Measurements from ENCODE around the gene APPL2.
"Not testable (repeated sequence)": the region's sequence is repeated elsewhere in the genome, so short reads cannot be mapped to it uniquely, and the experiment has no call there.

Gene APPL2

DNA sequence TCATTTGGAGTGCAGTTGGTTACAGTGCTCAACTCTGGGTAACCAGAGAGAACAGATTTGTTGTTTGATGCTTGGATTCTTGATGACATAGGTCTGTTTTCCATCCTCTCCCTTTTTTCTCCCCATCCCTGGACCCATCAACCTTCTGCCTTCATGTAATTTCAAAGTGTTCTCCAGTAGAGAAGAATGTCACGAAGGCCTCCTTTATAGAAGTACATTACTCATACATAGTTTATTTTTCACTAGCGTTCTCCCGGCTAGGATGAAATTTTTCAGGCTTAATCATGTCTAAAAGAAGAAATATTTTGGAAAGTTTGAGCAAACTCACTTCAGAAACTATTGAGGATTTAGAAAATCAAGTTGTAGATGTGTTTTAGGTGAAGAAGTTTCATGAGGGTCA lies 20.9 kb upstream of the APPL2 start:
- DNase-seq (ENCODE audit: low spot score), result no peak

DNA sequence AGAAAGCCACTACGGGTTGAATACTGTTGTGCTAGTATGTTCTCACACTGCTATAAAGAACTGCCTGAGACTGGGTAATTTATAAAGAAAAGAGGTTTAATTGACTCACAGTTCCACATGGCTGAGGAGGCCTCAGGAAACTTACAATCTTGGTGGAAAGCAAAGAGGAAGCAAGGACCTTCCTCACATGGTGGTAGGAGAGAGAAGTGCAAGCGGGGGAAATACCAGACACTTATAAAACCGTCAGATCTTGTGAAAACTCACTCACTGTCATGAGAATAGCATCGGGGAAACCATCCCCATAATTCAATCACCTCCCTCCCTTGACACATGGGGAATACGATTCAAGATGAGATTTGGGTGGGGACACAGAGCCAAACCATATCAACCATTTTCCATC lies 20.5 kb upstream of the APPL2 start:
- not testable (repeated sequence) for DNase-seq (ENCODE audit: low spot score)

DNA sequence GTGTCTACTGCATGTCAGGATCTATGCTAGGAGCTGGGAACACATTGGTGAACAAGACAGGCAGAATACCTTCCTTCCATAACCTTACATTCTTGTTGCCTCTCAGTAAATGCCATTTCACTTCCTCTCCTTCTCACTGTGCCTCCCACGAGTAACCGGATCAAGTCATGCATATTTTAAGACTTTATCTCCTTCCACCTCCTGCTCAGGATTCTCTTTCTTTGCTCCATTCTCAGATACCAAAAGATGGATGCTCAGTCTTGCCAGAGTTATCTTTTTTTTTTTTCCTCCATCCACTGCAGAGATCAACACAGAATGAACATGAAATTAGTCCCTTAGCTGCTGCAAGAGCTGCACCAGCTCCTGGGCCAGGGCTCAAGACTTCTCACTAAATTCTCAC lies 20.0 kb upstream of the APPL2 start:
- no peak for DNase-seq (ENCODE audit: low spot score)

DNA sequence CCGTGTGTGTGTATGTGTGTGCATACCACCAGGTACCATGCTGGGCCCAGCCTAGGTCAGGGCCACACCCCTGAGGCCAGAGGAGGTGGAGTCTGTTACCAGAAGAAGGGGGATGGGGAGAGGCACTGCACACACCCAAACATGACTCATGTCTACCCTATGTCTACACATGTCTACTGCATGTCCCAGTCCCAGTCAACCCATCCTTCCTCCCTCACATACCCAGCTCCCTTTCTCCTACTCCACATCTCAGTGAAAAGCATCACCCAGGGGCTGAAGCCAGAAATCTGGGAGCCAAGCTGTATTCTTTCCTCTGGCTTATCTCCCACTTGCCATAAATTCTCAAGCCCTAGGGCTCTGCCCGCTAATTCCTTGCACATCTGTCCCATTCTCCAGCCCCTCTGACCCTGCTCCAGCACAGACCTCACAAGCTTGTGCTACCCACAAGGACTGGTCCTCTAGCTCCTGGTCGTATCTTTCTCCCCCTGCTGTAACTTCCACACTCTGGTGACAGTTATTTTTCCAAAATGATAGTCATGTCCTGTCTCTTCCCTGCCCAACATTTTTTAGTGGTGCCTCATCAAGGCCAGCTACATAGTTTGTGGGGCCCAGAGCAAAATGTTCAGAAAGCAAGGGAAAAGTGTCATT lies 18.0 kb upstream of the APPL2 start:
- no peak for DNase-seq (ENCODE audit: low spot score)

DNA sequence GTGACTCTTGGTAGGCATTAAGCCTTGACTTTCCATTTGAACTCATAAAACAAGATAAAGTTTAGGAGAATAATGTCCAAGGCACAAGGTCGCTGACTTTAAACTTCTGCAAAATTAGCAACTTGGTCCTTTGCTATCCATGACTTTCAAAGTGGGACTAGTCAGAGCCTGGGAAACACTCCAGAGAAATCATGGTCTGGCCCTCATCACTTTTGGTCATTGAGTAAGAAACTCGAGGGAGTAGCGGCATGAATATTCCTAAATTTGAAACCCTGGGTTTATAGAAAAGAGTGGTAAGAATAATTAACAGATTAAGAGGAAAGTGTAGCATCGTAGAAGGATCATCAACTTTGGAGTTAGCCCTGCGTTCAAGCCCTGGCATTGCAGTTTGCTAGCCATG lies 16.9 kb upstream of the APPL2 start:
- DNase-seq (ENCODE audit: low spot score), result no peak

DNA sequence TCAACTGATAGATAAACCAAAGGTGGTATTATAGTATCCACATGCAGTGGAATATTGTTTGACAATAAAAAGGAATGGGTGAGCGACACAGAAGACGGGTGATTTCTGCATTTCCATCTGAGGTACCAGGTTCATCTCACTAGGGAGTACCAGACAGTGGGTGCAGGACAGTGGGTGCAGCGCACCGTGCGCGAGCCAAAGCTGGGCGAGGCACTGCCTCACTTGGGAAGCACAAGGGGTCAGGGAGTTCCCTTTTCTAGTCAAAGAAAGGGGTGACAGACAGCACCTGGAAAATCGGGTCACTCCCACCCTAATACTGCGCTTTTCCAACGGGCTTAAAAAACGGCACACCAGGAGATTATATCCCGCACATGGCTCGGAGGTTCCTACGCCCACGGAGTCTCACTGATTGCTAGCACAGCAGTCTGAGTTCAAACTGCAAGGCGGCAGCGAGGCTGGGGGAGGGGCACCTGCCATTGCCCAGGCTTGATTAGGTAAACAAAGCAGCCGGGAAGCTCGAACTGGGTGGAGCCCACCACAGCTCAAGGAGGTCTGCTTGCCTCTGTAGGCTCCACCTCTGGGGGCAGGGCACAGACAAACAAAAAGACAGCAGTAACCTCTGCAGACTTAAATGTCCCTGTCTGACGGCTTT lies 9.9 kb upstream of the APPL2 start:
- DNase-seq (ENCODE audit: low spot score), result not testable (repeated sequence)

DNA sequence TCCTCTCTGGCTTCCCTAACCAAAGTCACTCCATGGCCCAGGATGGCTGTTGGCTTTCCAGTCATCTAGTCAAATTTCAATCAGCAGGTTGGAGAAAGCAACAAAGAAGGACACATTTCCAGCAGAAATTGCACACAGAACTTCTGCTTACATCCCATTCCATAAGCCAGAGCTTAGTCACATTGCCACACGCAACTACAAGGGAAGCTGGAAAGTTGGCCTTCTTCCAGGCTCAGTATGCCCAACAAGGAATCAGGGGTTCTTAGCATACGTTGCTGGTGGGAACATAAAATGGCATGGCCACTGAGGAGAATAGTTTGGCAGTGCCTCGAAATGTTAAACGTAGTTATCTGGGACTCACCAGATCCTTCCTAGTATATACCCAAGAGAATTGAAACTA lies 9.3 kb upstream of the APPL2 start:
- DNase-seq (ENCODE audit: low spot score), result no peak

DNA sequence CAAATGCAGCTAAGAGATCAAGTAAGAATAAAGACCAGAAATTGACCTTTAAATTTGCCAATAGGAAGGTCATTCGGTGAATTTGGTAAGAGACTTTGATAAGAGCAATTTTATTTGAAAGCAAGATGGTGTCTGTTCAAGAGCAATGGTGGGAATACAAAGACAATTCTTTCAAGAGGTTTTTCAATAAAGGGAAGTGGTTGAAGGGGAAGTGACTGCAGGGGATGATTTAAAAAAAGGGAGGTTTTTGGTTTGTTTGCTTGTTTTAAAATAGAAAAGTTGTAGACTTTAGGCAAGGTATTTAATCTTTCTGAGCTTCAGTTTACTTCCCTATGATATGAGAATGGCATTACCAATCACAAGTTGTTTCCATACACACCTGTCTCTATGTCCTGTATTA lies 4.3 kb upstream of the APPL2 start:
- no peak for DNase-seq (ENCODE audit: low spot score)

DNA sequence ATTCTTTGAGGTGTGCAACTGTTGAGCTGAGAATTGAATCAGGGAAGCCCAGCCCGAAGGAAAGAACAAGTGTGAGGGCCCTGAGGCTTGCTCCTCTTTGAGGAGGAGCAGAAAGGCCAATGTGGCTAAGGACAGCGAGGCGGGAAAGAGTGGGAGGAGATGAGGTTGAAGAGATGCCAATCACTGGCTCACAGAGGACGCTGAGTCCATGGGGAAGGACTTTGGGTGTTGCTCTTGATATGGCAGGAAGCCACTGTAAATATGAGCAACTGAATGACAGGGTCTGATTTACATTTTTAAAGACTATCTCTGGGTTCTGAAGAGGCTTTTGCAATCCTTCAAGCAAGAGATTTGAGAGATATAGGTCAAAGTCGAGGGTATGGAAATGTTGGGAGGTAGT lies 3.3 kb upstream of the APPL2 start:
- DNase-seq (ENCODE audit: low spot score), result no peak

DNA sequence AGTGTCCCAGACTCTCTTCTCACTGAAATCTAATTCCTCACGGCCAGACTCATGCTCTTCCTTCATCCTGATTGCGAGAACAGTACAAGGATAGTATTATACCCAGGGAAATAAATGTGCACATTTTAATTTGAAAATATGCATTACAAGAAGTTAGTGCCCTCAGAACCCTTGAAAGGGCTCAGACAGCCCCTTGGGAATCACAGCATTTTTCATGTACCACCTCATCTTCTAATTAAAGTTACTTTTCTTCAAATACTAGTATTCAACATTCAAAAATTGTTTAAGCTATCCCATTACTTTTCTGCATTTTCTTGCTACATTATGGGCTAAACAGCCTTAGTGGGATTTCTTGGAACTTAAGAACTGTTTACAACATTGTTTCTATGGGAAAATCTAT lies 1.7 kb upstream of the APPL2 start:
- DNase-seq (ENCODE audit: low spot score), result no peak

DNA sequence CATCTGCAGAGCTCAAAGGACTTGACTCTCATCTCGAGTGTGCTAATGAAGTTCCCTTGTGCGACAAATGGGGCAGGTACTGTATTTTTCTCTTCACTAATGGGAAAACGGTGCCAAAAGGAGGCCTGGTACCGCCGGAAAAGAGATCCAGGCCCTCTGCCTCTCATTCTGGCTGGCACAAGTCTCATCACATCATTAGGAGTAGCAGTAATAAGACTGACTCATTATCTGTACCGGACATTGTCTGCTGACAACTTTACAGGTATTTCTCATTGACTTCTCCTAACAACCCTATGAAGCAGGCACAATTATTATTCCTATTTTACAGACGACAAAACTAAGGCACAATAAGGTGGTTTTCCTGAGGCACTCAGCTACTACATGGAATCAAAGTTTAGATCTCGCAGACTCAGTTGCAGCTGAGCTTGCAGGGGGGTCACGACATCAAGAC lies 668 bp downstream of the APPL2 start:
- peak; percentile 10 for DNase-seq (ENCODE audit: low spot score)

DNA sequence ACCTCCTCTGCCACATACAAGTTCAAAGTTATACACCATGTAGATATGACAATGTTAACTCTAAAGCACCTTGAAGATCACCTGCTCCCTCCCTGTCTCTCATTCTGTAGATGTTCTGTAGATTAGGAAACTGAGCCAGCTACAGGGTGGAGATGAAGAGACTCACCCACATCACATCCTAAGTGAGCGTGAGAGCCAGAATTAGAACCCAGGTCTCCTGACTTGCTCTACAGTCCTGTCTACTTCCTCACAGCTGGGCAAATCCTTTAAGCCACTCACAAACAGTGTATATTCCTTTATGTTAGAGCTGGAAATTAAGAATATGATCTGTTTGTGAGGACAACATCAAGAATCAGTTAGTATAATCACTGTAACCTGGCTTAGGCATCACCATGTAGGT lies 1.8 kb downstream of the APPL2 start:
- DNase-seq (ENCODE audit: low spot score), result no peak

DNA sequence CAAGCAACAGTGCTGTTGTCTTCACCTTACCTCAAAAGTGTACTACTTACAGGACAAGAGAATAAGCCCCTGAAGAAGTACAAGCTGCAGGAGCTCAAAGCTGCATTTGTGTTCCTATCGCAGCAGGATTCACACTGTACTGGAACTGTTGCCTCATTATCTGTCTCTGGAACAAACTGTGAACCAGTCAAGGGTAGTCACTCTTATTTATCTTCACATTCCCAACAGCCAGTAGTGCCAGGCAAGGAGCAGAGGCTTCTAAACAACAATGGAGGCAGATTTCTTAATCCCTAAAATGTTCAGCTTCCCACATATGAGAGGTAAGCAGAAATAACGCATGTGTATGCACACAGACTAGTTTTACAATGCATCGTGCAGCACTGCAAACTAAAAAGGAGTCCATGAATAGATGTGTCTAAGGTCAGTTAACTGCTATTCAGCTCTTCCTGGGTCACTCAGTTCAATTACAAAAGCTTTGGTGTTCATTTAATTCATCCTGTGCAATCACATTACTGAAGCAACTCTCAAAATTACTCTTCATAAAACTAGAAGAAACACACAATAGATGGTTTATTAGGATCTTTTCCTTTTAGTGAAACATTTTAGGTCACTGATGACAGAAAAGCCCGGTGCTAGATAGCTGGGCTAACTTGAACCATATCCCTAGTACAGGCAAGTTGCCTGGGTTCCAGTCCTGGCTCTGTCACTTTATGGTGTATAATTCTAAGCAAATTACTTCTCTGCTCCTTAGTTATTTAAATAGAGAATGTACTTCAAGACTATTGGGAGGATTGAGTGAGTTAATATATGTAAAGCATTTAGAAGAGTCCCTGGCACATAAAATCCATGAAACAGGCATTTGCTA lies 2.7 kb downstream of the APPL2 start:
- DNase-seq (ENCODE audit: low spot score), result no peak

DNA sequence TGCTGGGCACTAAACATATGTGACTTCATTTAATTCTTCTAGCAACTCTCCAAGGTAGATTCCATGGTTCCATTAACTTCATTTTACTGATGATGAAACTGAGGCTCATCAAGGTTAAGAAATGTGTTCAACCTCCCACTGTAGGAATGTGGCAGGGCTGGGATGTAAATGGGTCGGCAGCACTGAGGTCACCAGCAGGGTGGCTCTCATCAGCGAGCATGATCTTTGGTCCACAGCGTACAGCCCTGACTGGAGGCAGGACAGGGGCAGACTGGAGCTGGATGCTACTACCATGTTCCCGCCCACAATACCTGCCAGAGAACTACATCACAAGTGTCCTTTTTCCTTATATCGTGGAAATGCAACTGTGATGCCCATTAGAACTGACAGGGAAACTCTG lies 4.6 kb downstream of the APPL2 start:
- DNase-seq (ENCODE audit: low spot score), result no peak

DNA sequence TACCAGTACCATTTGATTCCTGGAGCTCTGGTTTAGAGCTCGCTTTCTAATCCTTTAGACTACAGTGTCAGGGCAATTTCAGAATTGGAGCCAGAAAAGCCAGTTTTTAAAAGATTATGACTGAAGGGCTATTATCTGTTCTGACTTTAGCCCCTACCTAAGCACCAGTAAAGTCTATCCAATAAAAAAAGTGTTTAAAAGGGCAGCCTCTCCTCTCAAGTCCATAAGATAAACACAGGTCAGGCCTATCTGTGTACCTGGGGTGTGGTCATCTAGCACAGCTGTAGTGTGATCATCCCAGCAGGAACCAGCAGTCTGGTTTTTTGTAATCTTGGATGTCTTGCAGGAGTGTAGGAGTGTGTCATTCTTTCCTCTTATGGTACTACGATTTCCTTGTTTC lies 6.6 kb downstream of the APPL2 start:
- no peak for DNase-seq (ENCODE audit: low spot score)

DNA sequence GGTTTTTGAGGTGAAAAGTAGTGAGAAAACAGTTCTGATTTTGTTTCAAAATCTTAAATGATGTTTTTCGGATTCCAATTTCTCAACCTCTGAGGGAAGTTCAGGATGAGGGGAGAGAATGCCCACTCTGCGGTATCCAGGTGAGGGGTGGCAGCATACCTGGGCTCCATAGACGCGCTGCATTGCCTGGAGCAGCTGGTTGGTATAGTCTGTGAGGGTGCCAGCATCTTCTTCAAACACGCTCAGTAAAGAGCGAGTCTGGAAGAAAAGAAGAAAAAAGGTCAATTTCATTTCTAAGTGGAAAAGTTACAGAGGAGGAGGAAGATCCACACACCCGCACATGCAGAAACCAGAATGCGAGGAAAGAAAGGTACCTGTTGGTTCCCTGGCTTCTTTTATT lies 7.0 kb downstream of the APPL2 start:
- no peak for DNase-seq (ENCODE audit: low spot score)

DNA sequence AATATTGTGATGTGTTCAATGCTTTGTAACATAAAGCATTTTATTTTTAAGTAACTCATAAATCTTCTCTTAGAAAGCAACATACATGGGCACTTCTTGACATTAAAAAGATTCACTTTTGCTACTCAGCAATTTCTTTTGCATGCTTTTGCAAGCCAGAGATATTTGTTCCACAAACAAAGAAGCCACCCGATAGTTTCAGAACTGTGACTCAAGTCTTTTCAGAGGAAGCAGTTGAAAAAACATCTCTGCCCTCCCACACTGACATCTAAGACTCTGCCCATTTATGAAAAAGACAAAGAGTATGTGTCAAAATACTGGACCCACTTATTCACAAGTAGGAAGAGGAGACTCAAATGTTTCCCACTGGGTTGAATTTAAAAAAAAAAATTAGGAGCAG lies 7.5 kb downstream of the APPL2 start:
- DNase-seq (ENCODE audit: low spot score), result no peak

DNA sequence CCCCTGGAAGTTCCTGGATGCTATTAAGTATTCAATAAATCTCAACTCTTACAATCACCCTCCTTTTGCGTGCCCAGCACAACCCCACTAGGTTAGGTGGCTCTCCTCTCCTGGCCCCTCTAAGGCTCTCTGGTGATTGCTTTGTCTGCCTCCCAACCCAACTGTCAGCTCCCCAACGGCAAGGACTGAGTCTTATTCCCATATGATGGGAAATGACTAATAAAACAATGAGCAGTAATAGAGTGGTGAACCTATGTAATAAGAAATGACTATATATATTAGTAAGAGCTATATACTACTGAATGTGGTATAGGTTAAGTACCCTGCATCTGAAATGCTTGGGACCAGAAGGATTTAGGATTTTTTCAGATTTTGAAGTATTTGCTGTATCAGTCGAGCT lies 8.1 kb downstream of the APPL2 start:
- DNase-seq (ENCODE audit: low spot score), result no peak

DNA sequence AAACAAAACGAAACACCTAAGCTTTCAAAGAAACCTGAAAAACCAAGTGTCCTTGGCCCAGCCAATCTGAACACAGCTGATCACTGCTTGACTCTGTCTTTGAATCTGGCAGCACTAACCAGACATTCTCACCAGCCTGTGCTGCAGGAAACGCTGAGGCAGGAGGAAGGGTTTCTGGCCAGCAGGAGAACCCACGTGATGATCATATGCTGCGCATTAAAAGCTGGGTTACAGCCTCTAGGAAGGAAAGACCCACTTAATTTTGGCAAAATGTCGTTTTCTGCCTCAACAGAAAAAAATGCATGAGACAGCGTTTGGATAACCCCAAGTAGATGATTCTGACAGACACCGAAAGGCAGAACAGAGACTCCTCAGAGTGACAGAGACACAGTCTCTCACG lies 9.8 kb downstream of the APPL2 start:
- DNase-seq (ENCODE audit: low spot score), result no peak

DNA sequence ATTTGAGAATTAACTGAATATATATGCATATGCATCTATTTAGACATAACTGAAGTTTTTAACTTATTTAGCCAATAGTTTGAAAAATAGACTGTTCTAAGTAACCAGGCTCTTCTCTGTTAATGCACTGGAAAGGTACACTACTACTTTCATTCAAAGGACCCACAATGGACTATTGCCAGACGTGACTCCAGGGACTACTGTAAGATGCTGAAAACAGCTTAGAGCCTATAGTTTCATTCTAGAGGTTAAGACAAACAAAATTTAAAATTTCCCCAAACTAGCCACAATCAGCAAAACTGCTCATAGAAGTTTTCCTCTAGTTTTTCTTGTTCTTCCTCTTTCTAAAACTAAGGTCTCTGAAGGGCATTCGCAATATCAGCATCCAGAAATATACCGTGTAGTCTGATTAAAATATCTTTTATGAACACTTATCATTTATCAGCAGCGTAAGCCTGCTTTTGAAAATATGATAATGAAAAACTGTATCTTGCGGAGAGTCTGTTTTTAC lies 10.4 kb downstream of the APPL2 start:
- DNase-seq (ENCODE audit: low spot score), result no peak

DNA sequence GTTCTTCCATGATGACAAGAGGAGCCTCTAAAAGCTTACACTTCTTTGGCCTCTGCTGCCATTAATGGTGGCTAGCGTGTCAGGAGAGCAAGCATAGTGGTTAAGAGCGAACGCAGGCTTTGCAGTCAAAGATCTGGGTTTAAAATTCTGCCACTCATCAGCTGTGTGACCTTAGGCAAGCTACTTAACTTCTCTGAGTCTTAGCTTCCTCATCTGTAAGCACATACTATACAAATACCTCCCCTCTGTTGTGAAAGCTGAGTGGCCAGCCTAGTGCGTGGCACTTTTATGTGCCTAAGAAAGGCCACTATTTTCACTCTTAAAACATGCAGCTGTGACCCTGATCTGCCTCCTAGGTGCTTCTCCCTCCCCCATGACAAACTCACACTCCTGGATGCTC lies 11.6 kb downstream of the APPL2 start:
- no peak for DNase-seq (ENCODE audit: low spot score)

DNA sequence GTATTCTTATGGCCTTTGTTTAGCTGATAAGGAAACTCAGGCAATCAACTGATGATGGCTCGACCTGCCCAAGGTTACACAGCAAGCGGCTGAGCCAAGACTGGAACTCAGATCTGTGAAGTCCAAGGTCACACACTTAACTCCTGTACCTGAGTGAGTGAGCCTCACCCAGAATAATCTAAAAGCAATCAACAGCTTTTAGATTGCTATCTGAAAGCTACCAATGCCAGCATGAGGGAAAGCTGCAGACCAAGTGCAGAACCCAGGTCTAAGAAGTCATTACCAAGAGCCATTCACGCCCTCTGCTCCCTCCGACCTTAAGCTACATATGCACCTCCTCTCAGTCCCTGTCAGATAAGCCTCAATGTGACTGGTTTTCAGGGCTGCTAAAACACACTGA lies 12.1 kb downstream of the APPL2 start:
- no peak for DNase-seq (ENCODE audit: low spot score)

DNA sequence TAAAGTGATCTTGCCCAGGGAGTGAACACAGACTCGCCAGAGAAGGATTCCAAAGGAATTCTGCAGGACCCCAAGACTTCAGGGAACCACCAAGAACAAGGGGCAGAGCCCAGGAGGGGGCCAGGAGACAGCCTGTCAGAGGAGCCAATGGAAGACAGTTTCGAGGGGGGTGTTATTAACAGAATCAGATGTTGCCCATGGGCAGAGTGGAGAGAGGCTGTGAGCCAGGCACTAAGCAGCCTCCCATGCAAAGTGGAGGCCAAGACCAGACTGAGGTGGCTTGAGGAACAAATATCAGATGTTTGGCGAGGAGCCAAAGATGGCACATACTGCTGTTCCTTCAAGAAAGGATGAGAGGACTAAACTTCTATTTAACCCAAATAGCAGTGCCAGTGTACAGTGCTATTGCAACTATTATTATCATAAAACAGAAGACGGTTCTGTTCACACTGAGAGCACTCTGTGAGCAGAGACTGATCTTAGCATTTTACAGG lies 12.6 kb downstream of the APPL2 start:
- DNase-seq (ENCODE audit: low spot score), result no peak
